DND-41 (cell line): ENCODE results near the gene NPIPA1.
"Not testable (repeated sequence)": the region's sequence is repeated elsewhere in the genome, so short reads cannot be mapped to it uniquely, and the experiment has no call there.

Experiments
- CTCF ChIP-seq: IDR thresholded peaks from 2 replicates; pipeline ENCODE4 v1.5.1; 2012; ENCODE audit warnings: borderline replicate concordance, low read length, moderate library complexity, mild to moderate bottlenecking; ENCODE audit not compliant: poor library complexity, severe bottlenecking; ENCODE audit errors: extremely low read depth
- EZH2 ChIP-seq: IDR thresholded peaks from 3 replicates; pipeline ENCODE4 v1.6.1; 2012; ENCODE audit warnings: borderline replicate concordance, low read depth, mild to moderate bottlenecking, moderate library complexity, low read length, inconsistent platforms; ENCODE audit not compliant: severe bottlenecking

GRCh38 chr16:14973785-14974322 is 36.6 kb downstream of the NPIPA1 start:
- TF ChIP-seq CTCF, EZH2: not testable (repeated sequence)
